H9 (cell line): ENCODE data around the gene CARD11. TPM values are rescaled to one million over a fixed set of nuclear protein-coding genes. Genes with fewer than 3 reads are reported as not detected.

Source experiments
- DNase-seq: peaks from one replicate; pipeline ENCODE4 v3.0.0-alpha.2; 2017
- H2AFZ ChIP-seq: one replicate; pipeline ENCODE4 v1.6.1; 2013; ENCODE audit warnings: mild to moderate bottlenecking, low read length, control low read depth, moderate library complexity
- H2AK5ac ChIP-seq: 2 replicates; pipeline ENCODE4 v1.6.1; 2013; ENCODE audit warnings: low read length, control low read depth, mixed read lengths; ENCODE audit not compliant: insufficient read length
- H2BK120ac ChIP-seq: one replicate; pipeline ENCODE4 v1.6.1; 2013; ENCODE audit warnings: low read depth, mild to moderate bottlenecking, low read length, control low read depth, inconsistent platforms; ENCODE audit not compliant: poor library complexity, severe bottlenecking
- H2BK12ac ChIP-seq: 2 replicates; pipeline ENCODE4 v1.6.1; 2013; ENCODE audit warnings: low read length, control low read depth, mixed read lengths, low read depth; ENCODE audit not compliant: insufficient read length
- H2BK15ac ChIP-seq: 2 replicates; pipeline ENCODE4 v1.6.1; 2013; ENCODE audit warnings: low read depth, low read length, control low read depth
- H2BK20ac ChIP-seq: one replicate; pipeline ENCODE4 v1.6.1; 2013; ENCODE audit warnings: low read depth, mild to moderate bottlenecking, low read length, control low read depth, inconsistent platforms; ENCODE audit not compliant: poor library complexity, severe bottlenecking
- H2BK5ac ChIP-seq: 2 replicates; pipeline ENCODE4 v1.6.1; 2013; ENCODE audit warnings: low read length, control low read depth, mixed read lengths; ENCODE audit not compliant: insufficient read length
- H3K14ac ChIP-seq: 2 replicates; pipeline ENCODE4 v1.6.1; 2013; ENCODE audit warnings: low read length, control low read depth; ENCODE audit not compliant: insufficient read depth
- H3K18ac ChIP-seq: 2 replicates; pipeline ENCODE4 v1.6.1; 2013; ENCODE audit warnings: low read depth, mild to moderate bottlenecking, mixed read lengths, low read length, control low read depth; ENCODE audit not compliant: insufficient read length
- H3K23ac ChIP-seq: 2 replicates; pipeline ENCODE4 v1.6.1; 2013; ENCODE audit warnings: low read length, control low read depth, mixed read lengths, low read depth; ENCODE audit not compliant: insufficient read length
- H3K23me2 ChIP-seq: 2 replicates; pipeline ENCODE4 v1.6.1; 2013; ENCODE audit warnings: low read depth, mild to moderate bottlenecking, mixed read lengths, low read length, control low read depth; ENCODE audit not compliant: insufficient read length, poor library complexity, severe bottlenecking
- H3K27ac ChIP-seq: 2 replicates; pipeline ENCODE4 v1.5.1; 2013; ENCODE audit warnings: low read length, control low read depth, mixed read lengths, low read depth; ENCODE audit not compliant: insufficient read length
- H3K27me3 ChIP-seq: 2 replicates; pipeline ENCODE4 v1.6.1; 2013; ENCODE audit warnings: low read length, control low read depth, inconsistent platforms; ENCODE audit not compliant: insufficient read depth
- H3K4ac ChIP-seq: 2 replicates; pipeline ENCODE4 v1.6.1; 2013; ENCODE audit warnings: low read depth, mild to moderate bottlenecking, control low read depth, inconsistent platforms, low read length, moderate library complexity
- H3K4me1 ChIP-seq: 2 replicates; pipeline ENCODE4 v1.6.1; 2013; ENCODE audit warnings: low read length, control low read depth, inconsistent platforms; ENCODE audit not compliant: insufficient read depth
- H3K4me2 ChIP-seq: 2 replicates; pipeline ENCODE4 v1.6.1; 2013; ENCODE audit warnings: low read length, control low read depth, mixed read lengths; ENCODE audit not compliant: insufficient read length, insufficient read depth
- H3K56ac ChIP-seq: 2 replicates; pipeline ENCODE4 v1.6.1; 2013; ENCODE audit warnings: low read depth, mild to moderate bottlenecking, mixed read lengths, low read length, control low read depth; ENCODE audit not compliant: insufficient read length
- H3K79me1 ChIP-seq: 2 replicates; pipeline ENCODE4 v1.6.1; 2013; ENCODE audit warnings: low read depth, mild to moderate bottlenecking, moderate library complexity, low read length, control low read depth, inconsistent platforms; ENCODE audit not compliant: insufficient read depth, poor library complexity, severe bottlenecking
- H3K79me2 ChIP-seq: 2 replicates; pipeline ENCODE4 v1.6.1; 2013; ENCODE audit warnings: low read length, control low read depth, inconsistent platforms; ENCODE audit not compliant: insufficient read depth
- H3K9ac ChIP-seq: 2 replicates; pipeline ENCODE4 v1.6.1; 2013; ENCODE audit warnings: low read length, control low read depth, mixed read lengths; ENCODE audit not compliant: insufficient read length; ENCODE audit errors: extremely low read depth
- H3K9me3 ChIP-seq: one replicate; pipeline ENCODE4 v1.6.1; 2013; ENCODE audit warnings: low read depth, low read length, inconsistent platforms; ENCODE audit not compliant: control insufficient read depth
- H3T11ph ChIP-seq: one replicate; pipeline ENCODE4 v1.6.1; 2013; ENCODE audit warnings: mild to moderate bottlenecking, low read length, control low read depth, inconsistent platforms
- H4K20me1 ChIP-seq: one replicate; pipeline ENCODE4 v1.6.1; 2013; ENCODE audit not compliant: control insufficient read depth, insufficient read length, insufficient read depth
- H4K5ac ChIP-seq: 2 replicates; pipeline ENCODE4 v1.6.1; 2013; ENCODE audit warnings: low read depth, mild to moderate bottlenecking, mixed read lengths, low read length, control low read depth; ENCODE audit not compliant: insufficient read length
- H4K8ac ChIP-seq: replicated peaks from 2 replicates; pipeline ENCODE4 v1.6.1; 2013; ENCODE audit warnings: low read length, control low read depth, mixed read lengths, low read depth; ENCODE audit not compliant: insufficient read length
- H4K91ac ChIP-seq: 2 replicates; pipeline ENCODE4 v1.6.1; 2013; ENCODE audit warnings: low read depth, mild to moderate bottlenecking, moderate library complexity, mixed read lengths, low read length, control low read depth; ENCODE audit not compliant: insufficient read length
- H3K27ac Mint-ChIP-seq, 3 experiments: 2 replicates in 2 of 3; 3 replicates in 1 of 3; pipeline ENCODE4 v1.8.0; 2020 to 2021; ENCODE audit warnings: mixed read lengths in 3 of 3, mild to moderate bottlenecking in 1 of 3, moderate library complexity in 1 of 3
- H3K27me3 Mint-ChIP-seq: 2 replicates; pipeline ENCODE4 v1.8.0; 2021; ENCODE audit warnings: low read depth, mild to moderate bottlenecking, moderate library complexity, mixed read lengths
- H3K36me3 Mint-ChIP-seq, 3 experiments: 2 replicates in 2 of 3; 3 replicates in 1 of 3; pipeline ENCODE4 v1.8.0; 2020 to 2021; ENCODE audit warnings: low read depth in 3 of 3, mixed read lengths in 3 of 3; ENCODE audit not compliant: insufficient read depth in 1 of 3
- H3K4me1 Mint-ChIP-seq, 2 experiments: 2 replicates each; pipeline ENCODE4 v1.8.0; 2020; ENCODE audit warnings: mixed read lengths in 2 of 2
- H3K4me3 Mint-ChIP-seq, 2 experiments: 2 replicates in 1 of 2; 3 replicates in 1 of 2; pipeline ENCODE4 v1.8.0; 2020 to 2021; ENCODE audit warnings: mild to moderate bottlenecking in 2 of 2, mixed read lengths in 2 of 2, moderate library complexity in 1 of 2
- H3K9me3 Mint-ChIP-seq, 2 experiments: 2 replicates in 1 of 2; 3 replicates in 1 of 2; pipeline ENCODE4 v1.8.0; 2020; ENCODE audit warnings: mild to moderate bottlenecking in 2 of 2, mixed read lengths in 2 of 2, moderate library complexity in 1 of 2
- CTCF ChIP-seq: fragments of 200-600 bp; sonication (generic); conservative IDR thresholded peaks from 3 replicates; pipeline ENCODE4 v1.8.0; 2021; ENCODE audit warnings: antibody characterized with exemption, mild to moderate bottlenecking
- WGBS: extraction: QIAGEN DNeasy Blood & Tissue Kit; methylation state at CpG from one replicate; pipeline ENCODE4 v1.1.7; 2013; ENCODE audit warnings: missing lambda C conversion rate, low lambda C conversion rate, mixed read lengths; ENCODE audit not compliant: insufficient read length; ENCODE audit errors: extremely low coverage; 5-methylcytosine and 5-hydroxymethylcytosine counted together
- total RNA-seq: library from RNA; stranded (reverse); gene quantifications from 2 replicates; pipeline ENCODE4 v1.2.1, GENCODE V29; 2021

The CARD11 gene
- total RNA-seq, 1 experiment from 2014 or later: 20.0 TPM

- Mint-ChIP-seq H3K4me3 (no peak overlapping the region), H3K9me3 (peaks cover 6 to 9% of the 10 kb centered on the region in 2 experiments), H3K27me3 (peaks cover 8% of the 10 kb centered on the region), H3K4me1 (peaks cover 14 to 17% of the 10 kb centered on the region in 2 experiments), H3K36me3 (peaks cover 0 to 14% (median 7%) of the 10 kb centered on the region in 3 experiments; a peak in 4 of 7 replicates), H3K27ac (no peak overlapping the region)
- Histone ChIP-seq H3K56ac (no peak overlapping the region), H2BK15ac (no peak overlapping the region), H3T11ph (no peak overlapping the region), H3K4me1 (no peaks in the 10 kb centered on the region), H2BK5ac (no peak overlapping the region), H3K79me1 (no peaks in the 10 kb centered on the region), H3K79me2 (no peaks in the 10 kb centered on the region), H2BK20ac (no peak overlapping the region), H4K20me1 (no peaks in the 10 kb centered on the region), H2BK120ac (no peak overlapping the region), H3K18ac (no peak overlapping the region), H3K23me2 (no peaks in the 10 kb centered on the region), H3K9me3 (no peaks in the 10 kb centered on the region), H2AK5ac (no peak overlapping the region), H3K27ac (no peak overlapping the region), H2BK12ac (no peak overlapping the region), H4K91ac (no peak overlapping the region), H3K27me3 (no peaks in the 10 kb centered on the region), H3K23ac (no peak overlapping the region), H4K5ac (no peak overlapping the region), H2AFZ (no peak overlapping the region), H3K9ac (no peak overlapping the region), H3K4me2 (no peak overlapping the region), H3K4ac (no peak overlapping the region), H3K14ac (no peak overlapping the region), H4K8ac (no peak overlapping the region)
- DNase-seq: no peak
- WGBS: no CpG with 5 or more reads among the region's 3 CpGs
- TF ChIP-seq CTCF: no peak
These were observed 23.5 kb upstream of the CARD11 start for GRCh38 chr7:3067193-3067592.
